H1 (cell line): Measurements from ENCODE around the gene UTS2R. TPM values are rescaled to one million over a fixed set of nuclear protein-coding genes. Genes with fewer than 3 reads are reported as not detected.
A peak's percentile ranks its signal among the peaks of the same experiment; 100 is the strongest.
"Not testable (repeated sequence)": the region's sequence is repeated elsewhere in the genome, so short reads cannot be mapped to it uniquely, and the experiment has no call there.

ENCODE experiments used
- CTCF ChIA-PET: fragments of 300-600 bp; sonication (Branson Sonifier 250); formaldehyde crosslinking; loops from one replicate; lab custom pipeline; 2021; ENCODE audit not compliant: partially characterized antibody; lab: Charles Lee
- POLR2A ChIA-PET: fragments of 300-600 bp; sonication (Branson Sonifier 250); formaldehyde crosslinking; loops from one replicate; lab custom pipeline; 2021; ENCODE audit warnings: inconsistent platforms; ENCODE audit not compliant: partially characterized antibody; lab: Charles Lee
- DNase-seq, 2 experiments: peaks; one replicate each; pipeline versions ENCODE4 v3.0.0 to v3.0.0-alpha.2; 2010 to 2022; ENCODE audit warnings: low spot score in 2 of 2, low read depth in 1 of 2, mixed read lengths in 1 of 2
- FAIRE-seq: peaks from 2 replicates; lab custom pipeline; 2011; peaks lifted over from hg19 to GRCh38; lab: Jason Lieb, UNC
- H2AFZ ChIP-seq: 2 replicates; pipeline ENCODE4 v1.8.1; 2012; ENCODE audit warnings: low read length, inconsistent platforms
- H2AK5ac ChIP-seq: 2 replicates; pipeline ENCODE4 v1.6.1; 2013; ENCODE audit warnings: low read depth, low read length
- H2BK120ac ChIP-seq: replicated peaks from 2 replicates; pipeline ENCODE3; 2013; ENCODE audit warnings: low read depth, low read length, inconsistent platforms
- H2BK12ac ChIP-seq: 2 replicates; pipeline ENCODE4 v1.6.1; 2013; ENCODE audit warnings: low read depth, low read length
- H2BK15ac ChIP-seq: 2 replicates; pipeline ENCODE4 v1.6.1; 2013; ENCODE audit warnings: low read length
- H2BK20ac ChIP-seq: 2 replicates; pipeline ENCODE4 v1.6.1; 2013; ENCODE audit warnings: low read length
- H2BK5ac ChIP-seq: 2 replicates; pipeline ENCODE4 v1.6.1; 2013; ENCODE audit warnings: low read depth, low read length
- H3K14ac ChIP-seq: 2 replicates; pipeline ENCODE4 v1.6.1; 2013; ENCODE audit warnings: inconsistent platforms; ENCODE audit not compliant: insufficient read length
- H3K18ac ChIP-seq: 2 replicates; pipeline ENCODE4 v1.6.1; 2013; ENCODE audit warnings: low read length; ENCODE audit errors: extremely low read depth
- H3K23ac ChIP-seq: 2 replicates; pipeline ENCODE4 v1.6.1; 2013; ENCODE audit warnings: inconsistent platforms; ENCODE audit not compliant: insufficient read length
- H3K23me2 ChIP-seq: 2 replicates; pipeline ENCODE4 v1.6.1; 2013; ENCODE audit warnings: low read depth, low read length
- H3K27ac ChIP-seq: 2 replicates; pipeline ENCODE4 v1.6.1; 2011; ENCODE audit warnings: low read depth, low read length, inconsistent platforms
- H3K27me3 ChIP-seq, 4 experiments: replicated peaks in 1 of 4; 1 replicate in 1 of 4; 2 replicates in 3 of 4; pipeline versions ENCODE4 v1.6.1 to v1.8.1; 2011 to 2013; ENCODE audit warnings: low read length in 3 of 4, mild to moderate bottlenecking in 3 of 4, inconsistent platforms in 2 of 4, mixed read lengths in 2 of 4, moderate library complexity in 1 of 4; ENCODE audit not compliant: control insufficient read depth in 3 of 4, insufficient read depth in 3 of 4; ENCODE audit errors: extremely low read depth in 1 of 4
- H3K36me3 ChIP-seq, 4 experiments: 2 replicates each; pipeline versions ENCODE4 v1.6.1 to v1.8.1; 2011 to 2013; ENCODE audit warnings: mild to moderate bottlenecking in 4 of 4, low read length in 3 of 4, moderate library complexity in 2 of 4, control low read depth in 1 of 4, inconsistent platforms in 1 of 4; ENCODE audit not compliant: insufficient read depth in 4 of 4, control insufficient read depth in 2 of 4
- H3K4ac ChIP-seq: replicated peaks from 2 replicates; pipeline ENCODE3; 2013; ENCODE audit warnings: low read length, low read depth, mixed read lengths, inconsistent platforms; ENCODE audit not compliant: insufficient read length
- H3K4me1 ChIP-seq, 4 experiments: replicated peaks in 1 of 4; 1 replicate in 1 of 4; 2 replicates in 3 of 4; pipeline versions ENCODE4 v1.6.1 to v1.8.1; 2011 to 2013; ENCODE audit warnings: low read length in 3 of 4, inconsistent platforms in 2 of 4, mixed read lengths in 1 of 4; ENCODE audit not compliant: insufficient read depth in 4 of 4, control insufficient read depth in 3 of 4
- H3K4me2 ChIP-seq, 2 experiments: 2 replicates each; pipeline versions ENCODE4 v1.6.1 to v1.8.1; 2011 to 2013; ENCODE audit warnings: low read depth in 2 of 2, low read length in 2 of 2, control low read depth in 1 of 2, inconsistent platforms in 1 of 2, mild to moderate bottlenecking in 1 of 2; ENCODE audit not compliant: insufficient read depth in 1 of 2
- H3K4me3 ChIP-seq, 4 experiments: fragments of 200-600, 300-600 bp in 1 of 4; sonication (generic), shearing (Covaris generic), sonication (Bioruptor Twin) in 1 of 4; 2 replicates each; pipeline versions ENCODE4 v1.5.1 to v1.8.1; 2011 to 2016; ENCODE audit warnings: low read length in 4 of 4, low read depth in 3 of 4, control low read depth in 2 of 4, inconsistent platforms in 2 of 4, mild to moderate bottlenecking in 2 of 4, mixed read lengths in 1 of 4, moderate library complexity in 1 of 4; ENCODE audit not compliant: insufficient read depth in 2 of 4; ENCODE audit errors: extremely low read depth in 1 of 4
- H3K56ac ChIP-seq: replicated peaks from 2 replicates; pipeline ENCODE3; 2013; ENCODE audit warnings: low read depth, mild to moderate bottlenecking, mixed read lengths, low read length, inconsistent platforms; ENCODE audit not compliant: insufficient read length
- H3K79me1 ChIP-seq: 2 replicates; pipeline ENCODE4 v1.6.1; 2013; ENCODE audit warnings: low read depth, low read length, control low read depth
- H3K79me2 ChIP-seq, 2 experiments: 2 replicates each; pipeline versions ENCODE4 v1.6.1 to v1.8.1; 2012 to 2013; ENCODE audit warnings: low read length in 2 of 2, mild to moderate bottlenecking in 2 of 2, inconsistent platforms in 1 of 2; ENCODE audit not compliant: insufficient read depth in 2 of 2, control insufficient read depth in 1 of 2
- H3K9ac ChIP-seq, 4 experiments: replicated peaks in 1 of 4; 1 replicate in 1 of 4; 2 replicates in 3 of 4; pipeline versions ENCODE4 v1.6.1 to v1.8.1; 2011 to 2013; ENCODE audit warnings: low read depth in 3 of 4, low read length in 3 of 4, control low read depth in 2 of 4, mild to moderate bottlenecking in 2 of 4, moderate library complexity in 2 of 4, inconsistent platforms in 1 of 4; ENCODE audit errors: extremely low read depth in 1 of 4
- H3K9me3 ChIP-seq, 2 experiments: 2 replicates each; pipeline versions ENCODE4 v1.6.1 to v1.8.1; 2012 to 2013; ENCODE audit warnings: mild to moderate bottlenecking in 2 of 2, moderate library complexity in 2 of 2, control low read depth in 1 of 2, inconsistent platforms in 1 of 2, low read depth in 1 of 2, low read length in 1 of 2, mixed read lengths in 1 of 2; ENCODE audit not compliant: insufficient read depth in 2 of 2
- H4K20me1 ChIP-seq, 2 experiments: replicated peaks in 1 of 2; 2 replicates each; pipeline versions ENCODE3 to v1.8.1; 2011 to 2013; ENCODE audit warnings: inconsistent platforms in 2 of 2, low read length in 2 of 2, mild to moderate bottlenecking in 1 of 2; ENCODE audit not compliant: insufficient read depth in 2 of 2, control insufficient read depth in 1 of 2
- H4K5ac ChIP-seq: 2 replicates; pipeline ENCODE4 v1.6.1; 2013; ENCODE audit warnings: low read length, low read depth, mixed read lengths, inconsistent platforms; ENCODE audit not compliant: insufficient read length
- H4K8ac ChIP-seq: 2 replicates; pipeline ENCODE4 v1.8.0; 2013; ENCODE audit warnings: mild to moderate bottlenecking, moderate library complexity, low read length, inconsistent platforms; ENCODE audit not compliant: insufficient read depth; ENCODE audit errors: extremely low read depth
- H4K91ac ChIP-seq: replicated peaks from 2 replicates; pipeline ENCODE3; 2013; ENCODE audit warnings: low read length, mixed read lengths, inconsistent platforms; ENCODE audit not compliant: insufficient read length
- WGBS, 2 experiments: shearing (Covaris generic) in 1 of 2; methylation state at CpG; one replicate each; pipeline versions ENCODE4 v1.1.6 to v1.1.7; 2013 to 2015; ENCODE audit warnings: low lambda C conversion rate in 2 of 2, mixed read lengths in 2 of 2, inconsistent platforms in 1 of 2, low coverage in 1 of 2, missing lambda C conversion rate in 1 of 2; ENCODE audit not compliant: insufficient replicate concordance in 2 of 2, insufficient coverage in 1 of 2, insufficient read length in 1 of 2; ENCODE audit errors: extremely low coverage in 1 of 2, missing lambda C conversion rate in 1 of 2; 5-methylcytosine and 5-hydroxymethylcytosine counted together
- polyA plus RNA-seq, 7 experiments: library from polyadenylated mRNA; depleted of rRNA in 3 of 7; stranded (reverse) in 5 of 7; unstranded in 2 of 7; fragments of >200 nt in 5 of 7; fragments of 200-250 nt in 2 of 7; gene quantifications; 1 replicate in 5 of 7; 2 replicates in 1 of 7; 4 replicates in 1 of 7; pipeline versions ENCODE4 v1.2.1 to v1.2.3, GENCODE V29; 2011 to 2013; ENCODE audit warnings: missing spikeins in 2 of 7, mixed read lengths in 2 of 7
- total RNA-seq: library from RNA; stranded (reverse); fragmentation: NEBNext Ultra II Directional; extraction: Animal tissue kit (Norgen Biotek cat#: 25700); gene quantifications from 2 replicates; pipeline ENCODE4 v1.2.1, GENCODE V29; 2021

Gene UTS2R
- total and polyA plus RNA-seq, 2 of the 8 experiments (the other 6 are each of a cell fraction or from before 2014, with no cell fraction given) = 0.27 TPM; not detected in 1

DNA sequence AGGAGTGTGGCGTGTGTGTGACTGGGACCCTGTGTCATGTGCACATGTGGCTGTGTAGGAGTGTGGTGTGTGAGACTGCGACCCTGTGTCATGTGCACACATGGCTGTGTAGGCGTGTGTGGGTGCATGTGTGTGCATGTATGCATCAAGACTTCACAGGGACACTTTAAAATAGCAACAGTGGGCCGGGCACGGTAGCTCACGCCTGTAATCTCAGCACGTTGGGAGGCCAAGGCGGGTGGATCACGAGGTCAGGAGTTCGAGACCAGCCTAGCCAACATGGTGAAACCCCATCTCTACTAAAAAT lies 10.1 kb downstream of the UTS2R start:
- H3K4ac ChIP-seq, H3K9ac ChIP-seq, H2BK5ac ChIP-seq, H2BK120ac ChIP-seq, H3K27ac ChIP-seq, H3K4me1 ChIP-seq, H4K91ac ChIP-seq, H3K4me2 ChIP-seq, H4K8ac ChIP-seq, FAIRE-seq, H3K56ac ChIP-seq, H3K14ac ChIP-seq, H2BK15ac ChIP-seq, H3K18ac ChIP-seq, H4K5ac ChIP-seq, H4K20me1 ChIP-seq, H2BK20ac ChIP-seq, H3K4me3 ChIP-seq, H3K27me3 ChIP-seq, H3K23me2 ChIP-seq, H3K79me2 ChIP-seq, DNase-seq, H3K79me1 ChIP-seq, H3K9me3 ChIP-seq, H3K36me3 ChIP-seq, H2AFZ ChIP-seq: not testable (repeated sequence)
- H2AK5ac ChIP-seq = peak overlapping the region; percentile 97; the same call in 1 of the 2 replicates
- CTCF ChIA-PET = interaction anchor here (1.3 kb wide), 1 partner anchor 11 kb away, joined by 3 read pairs; no protein-coding TSS in a partner anchor
- POLR2A ChIA-PET = interaction anchor here (0.6 to 1.7 kb wide), 2 partner anchors 13 to 159 kb away, joined by 3 read pairs; no protein-coding TSS in a partner anchor
- H3K23ac ChIP-seq = peak overlapping the region; percentile 70
- 77% methylated on average over 10 of the region's 10 CpGs; no CpG with 5 or more reads in 1 of the 2 experiments for WGBS, 2 experiments
- H2BK12ac ChIP-seq = peak overlapping the region; percentile 80; the same call in 1 of the 2 replicates
